ENCODE measurements around the gene PON3.

PON3 gene

GRCh38 chr7:95342642-95343307 lies 53.4 kb downstream of the PON3 start:
- DNase-seq (ENCODE audit: low read depth in 1 of 2, low spot score in 1 of 2): no peak

DNA sequence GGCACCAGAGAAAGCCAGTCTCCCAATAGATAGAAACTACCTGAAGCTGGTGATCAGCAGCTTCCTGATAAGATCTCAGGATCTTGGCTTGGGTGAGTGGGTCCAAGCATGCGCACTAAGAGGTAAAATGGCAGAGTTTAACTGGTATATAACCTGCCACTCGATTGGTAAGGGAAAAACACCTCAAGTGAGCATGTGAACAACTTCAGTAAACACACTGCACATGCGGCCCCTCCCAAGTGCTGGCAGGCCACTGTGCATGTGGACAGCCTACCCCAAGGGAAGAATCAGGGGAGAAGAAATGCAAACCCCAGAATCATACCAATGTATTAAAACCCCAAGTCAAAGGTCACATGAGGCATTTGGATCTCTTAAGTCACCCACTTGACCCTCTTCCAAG lies 54.1 kb downstream of the PON3 start:
- DNase-seq (ENCODE audit: low read depth in 1 of 2, low spot score in 1 of 2): no peak

GRCh38 chr7:95340491-95340890 lies 55.7 kb downstream of the PON3 start:
- DNase-seq (ENCODE audit: low read depth in 1 of 2, low spot score in 1 of 2): no peak

GRCh38 chr7:95338832-95339231 lies 57.3 kb downstream of the PON3 start:
- no peak for DNase-seq (ENCODE audit: low read depth in 1 of 2, low spot score in 1 of 2)

DNA sequence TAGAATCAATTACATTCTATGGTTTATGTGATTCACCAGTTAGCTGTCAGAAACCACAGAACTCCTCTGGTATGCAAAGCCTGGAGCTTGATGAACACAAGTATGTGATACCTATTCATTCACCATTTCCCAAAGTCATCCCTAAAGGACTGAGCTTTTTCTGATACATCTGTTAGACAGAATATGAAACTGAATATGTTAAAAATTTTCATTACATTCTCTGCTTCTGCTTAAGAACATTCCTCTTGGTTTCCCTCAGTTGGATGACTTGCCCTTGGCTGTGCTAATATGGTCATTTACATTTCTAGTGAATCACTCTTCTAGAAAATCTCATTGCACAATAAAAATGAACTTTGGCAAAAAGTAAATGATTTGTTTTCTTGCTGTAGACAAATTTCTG lies 61.1 kb downstream of the PON3 start:
- no peak for DNase-seq (ENCODE audit: low read depth in 1 of 2, low spot score in 1 of 2)

GRCh38 chr7:95334447-95334846 lies 61.7 kb downstream of the PON3 start:
- DNase-seq (ENCODE audit: low read depth in 1 of 2, low spot score in 1 of 2): no peak

- no peak for DNase-seq (ENCODE audit: low read depth in 1 of 2, low spot score in 1 of 2)
Measured at GRCh38 chr7:95330961-95331337, 65.2 kb downstream of the PON3 start.

DNA sequence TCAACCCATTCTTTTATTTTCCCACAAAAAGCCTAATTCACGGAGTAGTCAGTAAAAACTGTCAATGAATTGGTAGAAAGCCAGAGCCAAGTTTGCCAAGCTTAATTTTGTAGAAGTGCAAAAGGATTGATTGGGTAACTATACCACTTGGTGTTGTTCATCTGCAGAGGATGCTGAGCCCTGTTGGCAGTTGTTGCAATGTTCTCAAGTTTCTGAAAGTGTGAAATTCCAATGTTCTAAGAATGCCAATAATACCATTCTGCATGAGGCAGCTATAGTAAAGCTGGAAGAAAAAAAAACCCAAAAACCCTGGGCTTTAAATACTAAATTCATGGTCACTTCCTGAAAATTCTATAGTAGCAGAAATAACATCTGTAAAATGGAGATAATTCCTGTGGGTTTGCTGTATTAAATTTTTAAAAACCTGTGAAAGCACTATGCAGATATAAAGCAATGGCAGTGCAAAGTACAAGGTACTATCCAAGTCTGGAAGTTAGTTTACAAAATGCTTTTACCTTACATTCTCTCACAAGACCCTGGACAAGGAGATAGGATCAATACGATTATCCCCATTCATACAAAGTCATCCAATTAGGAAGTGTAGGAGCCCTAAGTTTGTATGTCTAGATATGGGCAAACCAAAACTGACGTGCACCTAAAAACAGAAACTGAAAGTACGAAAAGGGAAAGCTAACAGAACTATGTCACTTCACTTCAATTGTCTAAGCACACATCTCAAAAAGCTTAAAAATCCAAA lies 65.8 kb downstream of the PON3 start:
- DNase-seq (ENCODE audit: low read depth in 1 of 2, low spot score in 1 of 2): no peak

GRCh38 chr7:95327356-95327755 lies 68.8 kb downstream of the PON3 start:
- no peak for DNase-seq (ENCODE audit: low read depth in 1 of 2, low spot score in 1 of 2)

DNA sequence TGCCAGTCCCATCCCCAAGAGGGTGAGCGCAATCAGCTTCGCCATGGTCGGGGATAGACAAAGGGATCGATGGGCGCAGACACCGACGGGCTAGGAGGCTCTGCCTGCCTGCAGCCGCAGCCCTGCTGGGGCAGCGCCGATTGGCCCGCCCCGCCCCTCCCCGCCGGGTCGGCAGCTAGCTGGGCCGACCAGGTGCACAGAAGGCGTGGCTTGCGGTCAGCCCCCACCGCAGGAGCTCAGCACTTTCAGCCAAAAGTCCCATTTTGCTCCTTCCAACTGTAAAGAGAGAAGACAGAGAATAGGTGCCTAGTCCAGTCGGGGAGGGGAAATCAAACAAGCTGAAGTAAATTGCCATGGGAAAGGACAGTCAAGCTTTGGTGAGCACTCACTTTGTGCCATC lies 71.7 kb downstream of the PON3 start, which contains the start of gene PON1:
Gene PON1 (minus strand): TSS at position 102 of the 400 bp plus-strand sequence. CDS start 57 bp downstream, at position 45.
- DNase-seq (ENCODE audit: low read depth in 1 of 2, low spot score in 1 of 2): no peak

- DNase-seq (ENCODE audit: low read depth in 1 of 2, low spot score in 1 of 2): no peak
Measured at GRCh38 chr7:95323410-95324129, 72.6 kb downstream of the PON3 start.

DNA sequence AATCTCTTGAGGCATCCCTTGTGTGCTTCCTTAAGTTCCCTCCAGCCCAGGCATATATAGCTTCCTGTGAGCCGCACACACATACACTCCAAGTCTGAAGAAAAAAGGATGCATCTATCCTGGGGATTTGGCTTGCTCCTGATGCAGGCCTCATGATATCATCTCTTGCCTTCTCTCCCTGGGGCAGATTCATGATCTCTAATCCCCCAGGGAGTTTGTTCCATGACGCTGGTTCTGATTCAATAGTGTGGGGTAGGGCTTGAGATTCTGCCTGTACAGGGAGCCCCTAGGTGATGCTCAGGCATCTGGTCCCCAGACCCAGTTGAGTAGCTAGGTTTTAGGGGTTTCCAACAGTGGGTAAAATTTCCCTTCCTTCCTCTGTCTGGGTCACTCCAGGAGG lies 73.3 kb downstream of the PON3 start:
- no peak for DNase-seq (ENCODE audit: low read depth in 1 of 2, low spot score in 1 of 2)

DNA sequence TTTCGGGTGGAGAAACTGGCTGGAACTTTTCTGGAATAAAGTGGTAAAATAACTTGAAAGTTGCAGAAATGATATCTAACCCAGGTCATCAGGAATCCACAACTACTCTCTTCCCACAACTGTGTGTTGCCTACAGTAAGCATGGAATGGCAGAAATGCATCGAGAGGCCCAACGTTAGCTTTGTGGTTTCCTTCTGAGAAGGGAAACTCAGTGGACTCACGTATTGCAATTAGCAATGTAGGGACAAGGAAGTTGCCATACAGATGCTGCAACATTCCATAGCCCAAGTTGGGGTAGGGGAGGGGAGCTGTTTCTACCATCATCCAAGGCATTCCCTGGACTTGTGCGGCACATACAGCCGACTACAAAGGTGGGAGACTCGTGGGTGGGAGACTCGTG lies 73.8 kb downstream of the PON3 start:
- DNase-seq (ENCODE audit: low read depth in 1 of 2, low spot score in 1 of 2): no peak

DNA sequence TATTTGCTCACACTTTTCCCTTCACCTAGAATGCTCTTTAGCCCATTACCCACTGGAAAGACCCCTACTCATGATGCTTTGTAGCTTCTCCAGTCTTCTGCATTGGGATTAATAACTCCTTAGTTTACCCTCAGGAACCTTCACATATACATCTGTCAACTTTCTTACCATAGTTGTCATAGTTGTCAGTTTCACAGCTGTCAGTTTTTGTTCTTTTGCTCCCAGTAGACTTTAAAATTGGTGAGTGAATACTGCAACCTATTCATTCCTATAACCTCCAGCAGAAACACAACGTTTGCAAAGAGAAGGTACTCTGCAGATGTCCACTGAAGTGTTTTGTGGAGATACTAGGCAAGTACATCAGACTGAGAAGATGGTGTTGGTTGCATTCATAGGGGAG lies 74.5 kb downstream of the PON3 start:
- no peak for DNase-seq (ENCODE audit: low read depth in 1 of 2, low spot score in 1 of 2)

DNA sequence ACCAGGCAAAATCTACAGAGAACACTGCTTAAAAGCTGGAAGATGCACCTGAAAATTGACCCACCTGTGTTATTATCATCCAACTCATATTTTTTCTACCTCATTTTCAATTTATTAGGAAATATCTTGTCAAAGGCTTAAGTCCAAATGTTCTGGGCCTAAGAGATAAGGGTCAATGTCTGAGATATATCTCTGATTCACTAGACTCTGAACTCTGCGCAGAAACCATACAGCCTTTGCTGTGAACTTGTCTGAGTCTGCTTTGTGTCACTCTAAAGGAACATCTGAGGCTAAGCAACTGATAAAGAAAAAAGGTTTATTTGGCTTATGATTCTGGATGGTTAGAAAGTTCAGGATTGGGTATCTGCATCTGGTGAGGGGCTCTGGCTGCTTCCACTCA lies 75.5 kb downstream of the PON3 start:
- no peak for DNase-seq (ENCODE audit: low read depth in 1 of 2, low spot score in 1 of 2)

DNA sequence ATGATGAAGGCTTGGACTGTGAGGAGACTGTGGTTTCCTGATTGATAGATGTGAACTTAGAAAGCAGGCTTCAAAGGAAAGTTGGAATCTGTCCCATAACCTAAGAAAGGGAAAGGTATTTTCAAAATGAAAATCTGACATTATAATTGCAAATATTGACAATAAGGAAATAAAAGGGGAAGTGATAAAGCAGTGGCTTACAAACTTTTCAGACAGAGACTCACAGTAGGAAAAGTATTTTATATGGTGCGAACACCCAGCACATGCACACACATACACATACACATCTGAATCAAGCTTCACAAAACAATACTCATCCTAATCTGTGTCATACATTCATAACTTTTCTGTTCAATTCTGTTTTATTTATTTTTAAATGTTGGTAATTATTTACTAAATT lies 76.6 kb downstream of the PON3 start:
- no peak for DNase-seq (ENCODE audit: low read depth in 1 of 2, low spot score in 1 of 2)

DNA sequence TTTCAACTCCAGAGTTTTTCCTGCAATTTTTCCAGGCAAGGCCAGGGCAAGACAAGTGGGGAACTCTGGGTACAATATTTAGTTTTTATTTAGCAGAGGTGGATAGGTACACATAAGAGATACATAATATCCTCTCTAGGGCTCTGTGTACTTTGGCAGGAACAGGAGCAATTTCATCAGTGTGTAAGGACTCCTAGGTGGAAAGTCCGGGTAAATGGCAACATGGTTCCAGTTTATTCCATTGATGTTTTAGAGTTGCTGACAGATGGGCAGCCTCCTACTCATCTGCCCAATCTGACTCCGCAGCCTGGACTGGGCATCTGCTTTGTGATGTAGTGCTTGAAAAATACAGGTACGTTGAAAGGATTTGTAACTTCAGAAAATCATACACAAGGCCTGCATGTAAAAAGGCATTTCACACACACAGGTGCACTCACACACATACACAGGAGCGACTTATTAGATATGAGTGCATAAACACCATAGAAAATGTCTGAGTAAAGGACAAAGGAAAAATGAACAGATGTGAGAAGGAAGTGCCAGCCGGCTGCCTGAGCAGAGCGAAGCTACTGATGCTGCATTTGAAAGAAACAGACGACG lies 77.6 kb downstream of the PON3 start:
- DNase-seq (ENCODE audit: low read depth in 1 of 2, low spot score in 1 of 2): no peak

GRCh38 chr7:95317966-95318365 lies 78.2 kb downstream of the PON3 start:
- DNase-seq (ENCODE audit: low read depth in 1 of 2, low spot score in 1 of 2): no peak

GRCh38 chr7:95317546-95317945 lies 78.6 kb downstream of the PON3 start:
- no peak for DNase-seq (ENCODE audit: low read depth in 1 of 2, low spot score in 1 of 2)

- DNase-seq (ENCODE audit: low read depth in 1 of 2, low spot score in 1 of 2): no peak
Measured at GRCh38 chr7:95316588-95316987, 79.6 kb downstream of the PON3 start.

DNA sequence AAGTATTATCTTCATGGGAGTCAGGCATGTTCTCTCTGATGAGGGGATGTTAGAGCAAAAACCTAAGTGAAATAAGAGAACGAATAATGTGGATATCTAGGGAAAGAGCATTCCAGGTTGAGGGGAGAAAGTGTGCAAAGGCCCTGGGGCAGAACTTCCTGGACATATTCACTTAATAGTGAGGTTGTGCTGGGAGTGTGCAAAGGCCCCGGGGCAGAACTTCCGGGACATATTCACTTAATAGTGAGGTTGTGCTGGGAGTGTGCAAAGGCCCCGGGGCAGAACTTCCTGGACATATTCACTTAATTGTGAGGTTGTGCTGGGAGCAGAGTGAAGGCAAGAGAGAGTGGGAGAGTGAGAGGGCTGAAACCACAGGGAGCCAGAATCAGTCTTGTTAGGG lies 83.6 kb downstream of the PON3 start:
- no peak for DNase-seq (ENCODE audit: low read depth in 1 of 2, low spot score in 1 of 2)

- no peak for DNase-seq (ENCODE audit: low read depth in 1 of 2, low spot score in 1 of 2)
Measured at GRCh38 chr7:95311389-95311788, 84.8 kb downstream of the PON3 start.
